ENCODE results near the gene MAP7D3.

MAP7D3 gene

DNA sequence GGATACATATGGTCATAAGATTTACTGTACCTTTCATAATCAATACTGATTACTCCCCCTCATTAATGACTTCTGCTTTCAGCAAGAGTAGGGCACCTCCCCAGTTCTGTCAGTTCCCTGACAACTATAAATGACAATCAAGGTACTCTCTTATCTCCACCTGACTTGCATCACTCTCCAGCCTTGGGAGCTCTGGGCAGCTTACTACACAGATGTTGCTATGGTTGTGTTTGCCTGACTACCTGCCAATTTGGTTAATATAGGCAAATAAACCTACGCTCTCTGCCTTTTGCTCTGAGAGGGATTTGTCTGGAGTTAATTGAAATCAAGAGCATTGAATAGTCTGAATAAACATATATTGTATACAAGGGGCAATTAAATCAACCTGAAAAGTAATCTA is 22.8 kb upstream of the MAP7D3 start:
- CTCF ChIA-PET, result no interaction called here
- DNase-seq (ENCODE audit: extremely low spot score), result no peak
- POLR2A ChIA-PET, result no interaction called here
- TF ChIP-seq, protein P1, sequence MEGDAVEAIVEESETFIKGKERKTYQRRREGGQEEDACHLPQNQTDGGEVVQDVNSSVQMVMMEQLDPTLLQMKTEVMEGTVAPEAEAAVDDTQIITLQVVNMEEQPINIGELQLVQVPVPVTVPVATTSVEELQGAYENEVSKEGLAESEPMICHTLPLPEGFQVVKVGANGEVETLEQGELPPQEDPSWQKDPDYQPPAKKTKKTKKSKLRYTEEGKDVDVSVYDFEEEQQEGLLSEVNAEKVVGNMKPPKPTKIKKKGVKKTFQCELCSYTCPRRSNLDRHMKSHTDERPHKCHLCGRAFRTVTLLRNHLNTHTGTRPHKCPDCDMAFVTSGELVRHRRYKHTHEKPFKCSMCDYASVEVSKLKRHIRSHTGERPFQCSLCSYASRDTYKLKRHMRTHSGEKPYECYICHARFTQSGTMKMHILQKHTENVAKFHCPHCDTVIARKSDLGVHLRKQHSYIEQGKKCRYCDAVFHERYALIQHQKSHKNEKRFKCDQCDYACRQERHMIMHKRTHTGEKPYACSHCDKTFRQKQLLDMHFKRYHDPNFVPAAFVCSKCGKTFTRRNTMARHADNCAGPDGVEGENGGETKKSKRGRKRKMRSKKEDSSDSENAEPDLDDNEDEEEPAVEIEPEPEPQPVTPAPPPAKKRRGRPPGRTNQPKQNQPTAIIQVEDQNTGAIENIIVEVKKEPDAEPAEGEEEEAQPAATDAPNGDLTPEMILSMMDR (IDR thresholded peaks at IDR 0.05; ENCODE audit: control extremely low read depth, extremely low read depth, low read depth, missing control alignments), result no peak

DNA sequence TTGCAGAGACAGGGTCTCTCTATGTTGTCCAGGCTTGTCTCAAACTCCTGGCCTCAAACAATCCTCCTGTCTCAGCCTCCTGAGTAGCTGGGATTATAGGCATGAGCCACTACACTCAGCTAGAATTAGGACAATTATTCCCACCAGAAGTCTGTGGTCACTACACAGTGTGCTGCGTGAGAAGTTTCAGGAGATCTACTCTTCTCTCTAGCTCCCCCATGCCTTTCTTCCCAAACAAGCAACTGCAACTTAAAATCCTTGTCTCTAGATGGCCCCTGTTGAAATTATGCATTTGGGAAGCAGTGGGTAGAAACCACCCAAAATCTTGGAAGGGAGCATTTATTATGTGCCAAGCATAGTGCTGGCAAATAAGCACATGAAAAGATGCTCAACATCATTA is 21.1 kb upstream of the MAP7D3 start:
- no peak for DNase-seq (ENCODE audit: extremely low spot score)
- ChIA-PET CTCF (interaction anchor here (2.0 kb wide), 1 partner anchor 244 kb away, joined by 11 read pairs; no protein-coding TSS in a partner anchor), POLR2A (no interaction called here)
- TF ChIP-seq, protein P1 (IDR thresholded peaks at IDR 0.05; ENCODE audit: control extremely low read depth, extremely low read depth, low read depth, missing control alignments), result no peak

DNA sequence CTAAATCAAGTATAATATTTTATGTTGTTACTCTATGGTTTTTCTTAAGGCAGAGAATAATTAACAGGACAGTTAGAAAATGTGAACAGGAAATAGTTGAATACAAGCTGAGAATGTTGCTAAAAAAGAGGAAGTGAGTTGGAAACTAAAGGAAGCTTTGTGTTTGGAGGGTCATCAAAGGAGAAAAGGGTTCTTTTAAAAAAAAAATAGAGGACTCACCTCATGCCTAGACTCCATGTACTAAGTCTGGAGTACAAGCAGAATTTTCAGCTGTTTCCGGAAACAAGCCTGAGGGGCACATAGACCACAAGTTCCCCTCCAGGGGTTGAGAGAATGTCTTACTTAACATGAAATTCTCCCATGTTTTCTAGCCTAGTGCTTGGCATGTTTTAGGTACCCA is 20.1 kb upstream of the MAP7D3 start:
- CTCF ChIA-PET, result interaction anchor here (2.0 kb wide), 1 partner anchor 243 kb away, joined by 11 read pairs; no protein-coding TSS in a partner anchor
- POLR2A ChIA-PET, result no interaction called here
- TF ChIP-seq, protein P1 (IDR thresholded peaks at IDR 0.05; ENCODE audit: control extremely low read depth, extremely low read depth, low read depth, missing control alignments), result no peak
- DNase-seq (ENCODE audit: extremely low spot score), result no peak

DNA sequence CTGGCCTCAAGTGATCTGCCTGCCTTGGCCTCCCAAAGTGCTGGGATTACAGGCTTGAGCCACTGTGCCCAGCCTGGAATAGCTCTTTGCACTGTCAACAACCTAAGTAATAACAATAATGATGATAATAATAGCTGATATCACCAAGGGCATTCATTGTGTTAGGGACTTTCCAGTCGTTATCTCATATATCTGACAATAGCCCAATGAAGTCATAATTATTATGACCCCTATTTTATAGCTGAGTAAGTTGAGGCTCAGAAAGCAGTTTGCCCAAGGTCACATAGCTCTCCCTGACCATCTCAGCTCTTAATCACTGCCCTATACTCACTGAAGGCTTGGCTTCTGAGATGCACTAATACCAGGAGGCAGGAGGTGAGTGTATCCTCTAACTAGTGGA is 18.7 kb upstream of the MAP7D3 start:
- CTCF ChIA-PET, result interaction anchor here (1.0 to 3.2 kb wide), 4 partner anchors 9 to 241 kb away, joined by 3 to 35 read pairs (median 4); no protein-coding TSS in a partner anchor
- POLR2A ChIA-PET, result no interaction called here

DNA sequence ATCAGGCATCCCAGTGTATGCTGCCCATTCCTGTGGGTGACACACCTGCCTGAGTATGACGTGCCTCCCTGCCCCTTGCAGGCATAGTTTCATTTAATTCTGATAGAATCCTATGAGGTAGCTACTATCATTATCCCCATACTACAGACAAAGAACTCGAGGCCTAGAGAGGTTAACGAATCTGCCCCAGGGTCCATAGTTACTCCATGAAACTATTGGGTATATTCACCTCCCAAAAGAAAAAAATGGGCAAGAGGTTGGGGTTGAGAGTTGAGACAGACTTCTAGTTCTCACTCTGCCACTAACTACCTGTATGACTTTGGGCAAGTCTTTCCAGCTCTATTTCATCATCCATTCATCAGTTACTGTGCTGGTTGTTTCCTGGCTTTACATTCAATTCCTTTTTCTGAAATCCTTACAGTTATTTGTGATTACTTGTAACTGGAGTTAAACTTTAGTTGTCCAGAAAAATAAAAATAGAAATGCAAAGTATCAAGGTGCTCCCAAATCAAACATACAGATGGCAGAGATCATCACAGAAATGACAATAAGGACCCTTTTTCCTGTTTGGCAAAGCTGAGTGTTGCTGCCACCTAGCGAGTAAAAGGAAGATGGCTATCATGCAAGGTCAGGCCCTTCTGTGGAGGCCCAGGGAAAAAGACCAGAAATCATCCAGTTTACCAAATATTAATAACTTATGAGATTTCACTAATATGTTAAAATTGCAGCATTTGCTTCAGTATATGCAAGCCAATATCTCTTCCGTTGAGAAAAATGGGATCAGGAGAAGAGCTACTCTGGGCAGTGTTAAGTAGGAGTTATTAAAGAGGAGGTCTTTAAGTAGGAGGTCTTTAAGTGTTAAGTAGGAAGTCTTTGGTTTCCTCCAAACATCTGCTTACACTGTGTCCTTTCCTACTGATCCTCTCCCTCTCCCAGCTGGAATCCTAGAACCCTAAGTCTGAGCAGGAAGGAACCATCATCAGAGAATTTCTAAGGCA is 17.1 kb upstream of the MAP7D3 start:
- DNase-seq (ENCODE audit: extremely low spot score), result peak; percentile 34
- TF ChIP-seq, protein P1 (IDR thresholded peaks at IDR 0.05; ENCODE audit: control extremely low read depth, extremely low read depth, low read depth, missing control alignments), result peak; percentile 56
- CTCF ChIA-PET, result interaction anchor here (0.7 to 3.2 kb wide), 21 partner anchors 9 to 653 kb away, joined by 3 to 35 read pairs (median 4); no protein-coding TSS in a partner anchor
- POLR2A ChIA-PET, result no interaction called here

More for the DNA sequence above, 18.7 kb upstream of the MAP7D3 start:
- TF ChIP-seq, protein P1 (IDR thresholded peaks at IDR 0.05; ENCODE audit: control extremely low read depth, extremely low read depth, low read depth, missing control alignments), result no peak
- DNase-seq (ENCODE audit: extremely low spot score), result no peak

DNA sequence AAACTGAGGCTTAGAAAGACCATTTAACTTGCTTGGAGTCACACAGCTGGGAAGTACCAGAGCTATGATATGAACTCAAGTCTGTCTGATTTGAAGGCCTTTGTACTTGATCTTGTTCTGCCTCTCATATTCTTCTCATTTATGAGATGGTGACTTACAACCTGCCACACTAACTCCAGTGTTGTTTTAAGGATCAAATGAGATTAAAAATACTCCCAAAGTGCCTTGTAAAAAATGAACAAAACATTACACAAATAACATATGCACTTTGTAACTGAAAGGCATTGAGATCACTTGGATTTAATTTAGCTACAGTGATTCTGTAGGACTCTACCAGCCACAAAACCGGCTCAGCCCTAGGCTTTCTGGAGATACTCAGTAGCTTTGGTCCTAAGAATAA is 15.6 kb upstream of the MAP7D3 start:
- ChIA-PET POLR2A (no interaction called here), CTCF (interaction anchor here (0.7 kb wide), 1 partner anchor 238 kb away, joined by 3 read pairs; no protein-coding TSS in a partner anchor)
- no peak for DNase-seq (ENCODE audit: extremely low spot score)
- TF ChIP-seq, protein P1 (IDR thresholded peaks at IDR 0.05; ENCODE audit: control extremely low read depth, extremely low read depth, low read depth, missing control alignments), result no peak
